SK-N-SH (cell line): Measurements from ENCODE around the gene ASB15.

ENCODE experiments used
- FOXM1 ChIP-seq: IDR thresholded peaks from 2 replicates; pipeline ENCODE4 v1.4.0; 2012; ENCODE audit warnings: low read depth, mild to moderate bottlenecking
- GATA2 ChIP-seq: sonication (generic); formaldehyde crosslinking; IDR thresholded peaks from 2 replicates; pipeline ENCODE4 v1.5.0; 2020; ENCODE audit warnings: mild to moderate bottlenecking, missing genetic modification reagents
- TF ChIP-seq, protein P1 (sequence below): IDR thresholded peaks from 2 replicates; pipeline ENCODE4 v1.4.0; 2012; ENCODE audit warnings: low read depth

DNA sequence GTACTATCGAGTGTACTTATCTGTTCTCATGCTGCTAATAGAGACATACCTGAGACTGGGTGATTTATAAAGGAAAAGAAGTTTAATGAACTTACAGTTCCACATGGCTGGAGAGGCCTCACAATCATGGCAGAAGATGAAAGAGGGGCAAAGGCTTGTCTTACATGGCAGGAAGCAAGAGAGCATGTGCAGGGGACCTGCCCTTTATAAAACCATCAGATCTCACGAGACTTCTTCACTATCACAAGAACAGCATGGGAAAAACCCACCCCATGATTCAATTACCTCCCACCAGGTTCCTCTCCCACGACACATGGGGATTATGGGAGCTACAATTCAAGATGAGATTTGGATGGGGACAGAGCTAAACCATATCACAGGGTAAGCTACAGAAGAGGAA, 48.5 kb upstream of the ASB15 start:
- TF ChIP-seq FOXM1 (no peak), GATA2 (CRISPR knock-in tag) (no peak)
- TF ChIP-seq, protein P1, sequence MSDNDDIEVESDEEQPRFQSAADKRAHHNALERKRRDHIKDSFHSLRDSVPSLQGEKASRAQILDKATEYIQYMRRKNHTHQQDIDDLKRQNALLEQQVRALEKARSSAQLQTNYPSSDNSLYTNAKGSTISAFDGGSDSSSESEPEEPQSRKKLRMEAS = no peak
